T-helper 22 cell (primary cell): ENCODE results near the gene DENND2C.
A peak's percentile ranks its signal among the peaks of the same experiment; 100 is the strongest.

Experiments
- DNase-seq: peaks from one replicate; pipeline ENCODE4 v3.0.0-alpha.2; 2020; ENCODE audit warnings: low read depth

The DENND2C gene

GRCh38 chr1:114676115-114676514, 6.3 kb upstream of the DENND2C start:
- DNase-seq: no peak

DNA sequence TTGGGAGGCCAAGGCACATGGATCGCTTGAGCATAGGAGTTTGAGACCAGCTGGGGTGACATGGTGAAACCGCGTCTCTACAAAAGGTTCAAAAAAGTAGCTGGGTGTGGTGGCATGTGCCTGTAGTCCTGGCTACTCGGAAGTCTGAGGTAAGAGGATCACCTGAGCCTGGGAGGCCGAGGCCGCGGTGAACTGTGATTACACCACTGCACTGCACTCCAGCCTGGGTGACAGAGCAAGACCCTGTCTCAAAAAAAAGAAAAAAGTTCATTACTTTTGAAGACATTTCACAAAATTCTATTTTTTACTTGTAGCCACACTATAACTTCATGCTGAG, 2.1 kb upstream of the DENND2C start:
- no peak for DNase-seq

GRCh38 chr1:114671011-114671938, 1.4 kb upstream of the DENND2C start:
- DNase-seq: no peak

DNA sequence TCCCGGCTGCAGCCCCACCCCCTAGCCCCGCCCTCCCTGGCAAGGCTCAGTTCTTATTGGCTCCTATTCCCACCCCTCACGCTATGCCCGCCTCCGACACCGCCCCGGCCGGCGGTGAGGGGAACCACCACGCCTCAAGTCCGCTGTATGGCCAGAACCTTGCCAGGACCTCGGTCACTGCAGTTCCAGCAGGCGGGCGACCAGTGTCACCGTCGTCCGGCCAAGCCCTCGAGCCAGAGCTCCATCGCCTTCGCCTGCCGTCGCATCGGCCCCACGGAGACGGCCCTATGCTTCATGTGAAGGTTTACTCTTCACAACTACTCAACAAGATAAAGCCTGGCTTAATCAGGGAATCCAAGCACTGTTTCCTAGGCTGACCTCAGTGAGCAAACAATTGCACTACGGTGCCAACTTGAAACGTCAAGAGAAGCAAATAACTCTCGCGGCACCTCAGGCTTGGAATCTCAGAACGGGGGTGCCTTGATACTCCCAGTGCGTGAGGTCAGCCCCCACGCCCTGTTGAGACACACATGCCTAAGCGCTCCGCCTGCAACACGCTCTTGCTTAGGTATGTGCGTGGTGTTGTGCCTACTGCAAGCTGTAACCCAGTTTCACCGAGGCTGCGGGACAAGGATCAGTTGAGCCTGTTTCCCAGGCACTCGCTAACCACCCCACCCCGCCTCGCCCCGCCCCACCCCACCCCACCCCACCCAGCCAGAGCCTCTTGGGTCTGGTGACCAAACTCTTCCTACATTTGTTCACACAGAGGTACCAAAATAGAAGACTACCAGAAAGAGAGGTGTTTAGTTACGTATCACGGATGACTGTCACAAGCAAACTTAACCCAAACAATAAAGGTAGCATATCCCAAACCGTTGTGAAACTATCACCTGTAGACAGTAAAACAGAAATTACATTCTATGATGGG, 498 bp upstream of the DENND2C start:
- DNase-seq: peak; percentile 78

DNA sequence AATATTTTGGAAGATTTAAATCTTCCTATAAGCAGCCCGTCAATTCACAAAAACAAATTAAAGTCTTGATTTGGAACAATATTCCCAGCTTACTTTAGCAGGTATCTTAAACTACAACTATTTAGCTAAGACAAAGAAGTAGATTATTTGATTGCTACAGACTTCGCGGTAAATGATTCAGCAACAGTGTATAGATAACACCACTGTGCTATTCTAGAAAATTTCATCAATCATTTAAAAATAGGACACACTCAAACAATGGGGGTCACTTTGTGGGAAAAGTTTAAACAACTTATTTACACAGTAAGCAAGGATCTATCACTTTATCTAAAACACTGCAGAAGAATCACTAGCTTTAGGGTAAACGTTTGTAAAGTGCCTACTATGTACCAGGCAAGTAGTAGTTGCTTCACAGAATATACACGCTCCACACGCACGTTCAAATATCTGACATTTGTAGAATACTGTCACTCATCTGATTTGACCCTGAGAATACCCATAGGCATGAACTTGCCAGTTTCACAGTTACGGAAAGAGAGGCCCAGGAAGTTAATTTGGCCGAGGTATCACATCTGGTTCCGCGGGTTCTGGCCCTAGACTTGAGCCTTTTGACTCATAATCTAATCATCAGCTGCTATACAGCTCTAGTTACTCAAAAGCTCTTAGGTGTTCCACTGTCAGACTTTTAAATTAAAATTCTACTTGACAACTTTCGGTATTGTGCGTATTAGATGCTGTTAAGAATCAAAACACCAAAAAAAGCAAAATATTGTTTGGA, 876 bp downstream of the DENND2C start:
- no peak for DNase-seq

GRCh38 chr1:114668373-114668772, 1.5 kb downstream of the DENND2C start:
- DNase-seq: no peak

GRCh38 chr1:114666954-114667353, 2.9 kb downstream of the DENND2C start:
- no peak for DNase-seq

DNA sequence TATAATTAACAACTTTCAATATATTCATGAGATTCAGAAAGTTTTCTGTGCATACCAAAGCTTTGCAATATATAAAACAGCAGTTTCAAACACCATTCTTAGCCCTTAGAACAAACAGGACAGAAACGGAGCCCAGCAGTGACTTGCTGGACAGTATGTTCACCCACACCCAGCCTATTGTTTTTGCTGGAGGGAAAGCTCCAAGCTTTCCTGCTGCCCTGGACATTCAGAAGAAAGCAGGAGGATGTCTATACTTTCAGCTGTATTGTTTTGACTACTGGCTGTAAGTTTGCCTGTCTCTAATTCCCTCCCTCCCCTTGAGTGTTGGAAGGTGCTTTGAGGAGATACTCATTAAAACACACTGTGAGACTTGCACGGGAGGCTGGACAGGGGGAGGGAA, 9.6 kb downstream of the DENND2C start:
- DNase-seq: no peak

DNA sequence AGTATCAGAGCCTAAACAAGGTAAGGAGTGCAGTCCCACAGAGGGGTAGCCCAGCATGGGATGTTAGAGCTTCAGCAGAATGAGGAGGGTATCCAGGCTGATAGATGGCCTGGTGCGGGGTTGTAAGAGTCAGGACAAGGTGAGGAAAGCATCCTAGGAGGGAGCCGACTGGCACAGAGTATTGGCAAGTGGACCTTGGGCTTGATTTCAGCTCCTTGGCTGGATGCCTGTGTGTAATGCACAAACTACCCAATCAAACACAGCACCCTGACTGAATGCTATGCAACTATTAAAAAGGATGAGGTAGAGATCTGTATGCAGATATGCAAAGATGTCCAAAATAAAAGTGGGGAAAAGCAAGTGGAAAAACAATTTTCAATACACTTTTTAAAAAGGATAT, 18.0 kb downstream of the DENND2C start:
- DNase-seq: no peak

GRCh38 chr1:114648503-114648902, 21.3 kb downstream of the DENND2C start:
- DNase-seq: no peak

DNA sequence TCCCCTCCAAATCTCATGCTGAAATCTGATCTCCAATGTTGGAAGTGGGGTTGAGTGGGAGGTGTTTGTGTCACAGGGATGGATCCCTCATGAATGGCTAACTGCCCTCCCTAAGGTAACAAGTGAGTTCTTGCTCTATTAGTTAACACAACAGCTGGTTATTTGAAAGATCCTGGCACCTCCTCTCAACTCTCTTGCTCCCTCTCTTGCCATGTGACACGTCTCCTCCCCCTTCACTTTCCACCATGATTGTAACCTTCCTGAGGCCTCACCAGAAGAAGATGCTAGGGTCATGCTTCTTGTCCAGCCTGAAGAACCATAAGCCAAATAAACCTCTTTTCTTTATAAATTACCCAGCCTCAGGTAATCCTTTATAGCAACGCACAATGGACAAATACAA, 28.5 kb downstream of the DENND2C start:
- DNase-seq: no peak

GRCh38 chr1:114638910-114639309, 30.9 kb downstream of the DENND2C start:
- DNase-seq: no peak

- no peak for DNase-seq
Observed at GRCh38 chr1:114632427-114632826, 37.4 kb downstream of the DENND2C start.

GRCh38 chr1:114627107-114627506, 42.7 kb downstream of the DENND2C start:
- DNase-seq: no peak

GRCh38 chr1:114623364-114623763, 46.5 kb downstream of the DENND2C start:
- DNase-seq: no peak

- DNase-seq: no peak
Observed at GRCh38 chr1:114620419-114620818, 49.4 kb downstream of the DENND2C start.

DNA sequence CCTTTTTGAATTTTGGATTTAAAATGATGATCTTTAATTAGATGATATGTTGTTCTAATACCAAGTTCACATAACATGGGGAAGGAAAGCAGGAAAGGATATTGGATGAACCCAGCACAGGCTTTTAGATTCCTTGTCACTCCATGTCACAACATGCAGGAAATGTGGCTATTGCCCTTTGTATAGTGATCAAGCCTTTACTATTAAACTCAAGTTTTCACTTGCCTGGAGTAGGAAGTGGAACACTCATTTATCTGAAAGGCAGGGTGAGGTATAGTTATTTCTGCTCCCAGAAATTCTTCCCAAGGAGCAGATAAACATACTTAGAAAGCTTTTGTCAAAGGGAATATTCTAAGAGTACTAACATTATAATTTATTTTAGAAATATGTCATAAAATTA, 51.2 kb downstream of the DENND2C start:
- no peak for DNase-seq

GRCh38 chr1:114610546-114611245, 59.2 kb downstream of the DENND2C start:
- no peak for DNase-seq

- no peak for DNase-seq
Observed at GRCh38 chr1:114609826-114610225, 60.0 kb downstream of the DENND2C start.

- DNase-seq: no peak
Observed at GRCh38 chr1:114609026-114609425, 60.8 kb downstream of the DENND2C start.

DNA sequence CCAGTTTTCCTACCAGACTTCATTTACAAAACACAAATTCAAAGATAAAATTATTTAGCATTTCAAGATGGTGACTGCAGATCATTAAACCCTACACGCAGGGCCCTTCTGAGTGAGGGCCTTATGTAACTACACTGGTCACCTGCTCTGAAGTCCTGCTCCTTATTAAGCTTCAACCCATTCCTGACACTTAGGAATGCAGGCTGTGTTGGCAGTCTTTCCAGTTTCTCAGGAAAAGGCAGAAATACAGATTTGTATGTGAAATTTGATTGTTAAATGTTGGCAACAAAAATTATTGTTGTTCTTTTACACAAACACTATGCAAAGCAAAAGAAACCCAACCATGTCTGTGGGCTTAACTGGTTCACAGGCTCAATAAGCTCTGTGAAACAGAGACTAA, 62.6 kb downstream of the DENND2C start:
- DNase-seq: no peak

DNA sequence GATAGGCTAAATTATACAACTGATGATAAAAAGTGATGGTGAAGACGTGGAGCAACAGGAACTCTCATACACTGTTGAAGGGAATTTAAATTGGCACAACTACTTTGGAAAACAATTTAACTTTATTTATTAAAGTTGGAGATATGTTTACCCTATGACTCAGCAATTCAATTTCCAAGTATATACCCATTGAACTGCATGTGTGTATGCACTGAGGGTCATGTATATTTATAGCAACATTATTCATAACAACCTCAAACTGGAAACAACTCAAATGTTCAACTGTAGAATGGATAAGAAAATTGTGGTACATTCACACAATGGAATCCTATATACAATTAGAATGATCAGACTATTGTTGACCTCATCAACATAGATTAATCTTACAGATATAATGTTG, 71.9 kb downstream of the DENND2C start:
- DNase-seq: no peak
